ENCODE measurements around the gene DAPK2. TPM values are rescaled to one million over a fixed set of nuclear protein-coding genes. Genes with fewer than 3 reads are reported as not detected.
A peak's percentile ranks its signal among the peaks of the same experiment; 100 is the strongest.

Gene DAPK2
- total RNA-seq, 1 donor from 2014 or later: 47.9 TPM

DNA sequence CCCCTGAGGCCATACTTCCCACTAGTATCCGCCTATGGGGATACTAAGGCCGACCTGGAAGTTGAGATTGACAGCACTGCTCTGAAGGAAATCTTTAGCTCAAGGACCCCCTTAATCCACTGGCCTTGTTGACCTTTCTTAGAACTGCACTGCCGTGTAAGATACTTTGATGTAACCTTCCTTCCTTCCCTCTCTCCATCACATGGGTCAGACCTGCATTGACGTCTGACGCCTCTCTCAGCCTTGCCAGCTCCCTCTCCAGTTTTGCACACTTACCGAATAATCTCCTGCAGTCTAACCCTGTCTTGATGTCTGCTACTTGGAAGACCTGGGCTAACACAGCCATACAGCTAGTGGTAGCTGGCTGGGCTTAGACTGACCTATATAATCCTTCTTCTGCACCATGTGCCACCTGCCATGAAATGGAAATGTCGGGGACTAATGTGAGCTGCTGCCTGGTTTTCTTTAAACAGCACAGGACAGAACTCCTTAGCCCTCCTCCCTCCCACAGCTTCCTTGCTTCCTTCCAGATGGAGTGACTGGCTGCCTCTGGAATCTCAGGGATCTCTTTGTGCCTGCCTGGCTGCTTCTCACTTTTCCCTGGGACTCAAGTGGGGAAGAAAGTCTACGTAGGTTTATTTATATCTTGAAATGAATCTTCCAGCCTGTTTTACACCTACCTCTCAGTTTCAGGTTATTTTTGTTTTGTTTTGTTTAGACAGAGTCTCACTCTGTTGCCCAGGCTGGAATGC, 173.3 kb downstream of the DAPK2 start:
- intact Hi-C loops (cut with DNase I): no loop called here
- no peak for DNase-seq (ENCODE audit: missing footprints)
- no peak for ATAC-seq

DNA sequence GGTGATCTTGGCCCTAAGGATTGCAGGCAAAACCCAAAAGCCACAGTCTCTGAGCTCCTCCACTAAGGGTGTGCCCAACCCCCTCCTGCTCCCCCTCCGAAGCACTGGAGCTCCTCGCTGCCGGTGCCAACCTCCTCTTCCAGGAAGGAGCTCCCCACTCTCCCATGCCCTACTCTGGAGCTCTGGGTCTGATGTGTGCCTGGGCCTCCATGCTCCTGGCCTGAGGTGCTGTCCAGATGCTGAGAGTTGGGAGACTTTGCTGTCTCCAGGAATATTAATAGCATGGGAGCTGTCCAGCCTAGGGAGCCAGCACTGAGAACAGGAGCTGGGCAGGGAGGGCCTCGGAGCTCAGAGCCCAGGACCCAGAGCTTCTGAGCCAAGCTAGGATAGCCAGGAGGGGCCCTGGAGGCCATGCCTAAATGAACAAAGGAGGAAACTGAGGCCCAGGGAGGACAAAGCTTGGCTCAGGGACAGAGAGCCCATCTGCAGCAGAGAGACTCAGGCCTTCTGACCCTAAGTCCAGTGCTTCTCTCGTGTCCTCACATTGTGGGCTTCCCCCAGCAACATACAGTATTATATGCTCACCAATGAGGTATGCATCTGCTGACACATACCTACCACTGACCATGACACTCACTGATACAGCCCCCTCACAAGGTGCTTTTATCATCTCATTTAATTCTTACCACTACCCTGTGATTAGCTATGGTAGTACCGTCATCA, 175.6 kb downstream of the DAPK2 start:
- intact Hi-C loops (cut with DNase I): no loop called here
- ATAC-seq (peak; percentile 83), DNase-seq (ENCODE audit: missing footprints) (no peak)

GRCh38 chr15:63870043-63870394, 176.3 kb downstream of the DAPK2 start:
- no peak for DNase-seq (ENCODE audit: missing footprints)

DNA sequence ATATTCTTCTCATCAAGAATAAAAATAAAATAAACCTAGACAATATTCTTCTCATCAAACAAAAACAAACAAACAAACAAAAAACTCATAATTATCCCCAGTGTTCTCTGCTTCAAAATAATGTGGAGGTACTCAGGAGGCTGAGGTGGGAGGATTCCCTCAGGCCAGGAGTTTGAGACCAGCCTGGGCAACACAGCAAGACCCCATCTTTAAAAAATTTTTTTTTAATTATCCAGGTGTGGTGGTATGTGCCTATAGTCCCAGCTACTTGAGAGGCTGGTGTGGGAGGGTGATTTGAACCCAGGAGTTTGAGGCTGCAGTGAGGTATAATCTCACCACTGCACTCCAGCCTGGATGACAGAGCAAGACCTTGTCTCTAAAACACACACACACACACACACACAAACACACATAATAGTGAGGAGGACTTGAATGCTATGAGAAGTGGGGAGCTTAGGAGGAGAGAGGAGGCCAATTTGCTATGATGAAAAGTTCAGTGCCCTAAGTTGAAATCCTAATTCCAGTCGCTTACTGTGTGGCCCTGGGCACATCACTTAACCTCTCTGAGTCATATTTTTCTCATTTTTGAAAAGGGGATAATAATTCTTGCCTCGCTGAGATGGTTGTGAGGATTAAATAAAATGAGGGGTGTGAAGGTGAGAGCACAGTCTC, 176.8 kb downstream of the DAPK2 start:
- ATAC-seq (no peak), DNase-seq (ENCODE audit: missing footprints) (no peak)
- intact Hi-C loops (cut with DNase I): no loop called here

More at GRCh38 chr15:63870043-63870394, 176.3 kb downstream of the DAPK2 start:
- no peak for ATAC-seq
- intact Hi-C loops (cut with DNase I): no loop called here

- ATAC-seq: no peak
- intact Hi-C loops (cut with DNase I): no loop called here
- no peak for DNase-seq (ENCODE audit: missing footprints)
Observed at GRCh38 chr15:63864186-63864585, 182.1 kb downstream of the DAPK2 start.

DNA sequence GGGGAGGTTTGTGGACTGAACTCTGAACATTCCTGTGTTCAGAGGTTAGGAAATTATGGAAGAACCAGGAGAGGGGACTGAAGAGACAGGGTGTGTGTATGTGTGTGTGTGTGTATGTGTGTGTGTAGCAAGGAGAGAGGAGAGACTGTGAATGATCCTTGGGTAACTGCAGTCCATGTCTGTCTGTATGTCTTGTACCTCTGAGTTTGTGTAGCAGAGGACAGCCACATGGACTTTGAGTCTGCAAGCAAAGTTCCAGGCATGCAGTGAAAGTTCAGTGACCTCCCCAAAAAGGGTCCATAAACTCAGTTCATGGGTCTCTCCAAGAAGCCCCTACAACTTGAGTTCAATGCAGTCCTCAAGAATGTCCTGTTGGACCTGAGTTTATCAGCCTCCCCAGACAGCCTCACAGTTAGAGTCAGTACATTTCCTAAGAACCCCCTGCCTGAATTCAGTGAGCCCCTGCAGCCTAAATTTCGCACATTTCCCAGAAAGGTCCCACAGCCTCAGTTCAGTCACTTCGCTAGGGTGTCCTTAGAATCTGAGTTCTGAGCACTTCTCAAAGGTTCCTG, 184.3 kb downstream of the DAPK2 start:
- DNase-seq (ENCODE audit: missing footprints) (no peak), ATAC-seq (no peak)
- intact Hi-C loops (cut with DNase I): no loop called here

GRCh38 chr15:63860555-63860954, 185.7 kb downstream of the DAPK2 start:
- ATAC-seq: no peak
- intact Hi-C loops (cut with DNase I): no loop called here
- DNase-seq (ENCODE audit: missing footprints): no peak

DNA sequence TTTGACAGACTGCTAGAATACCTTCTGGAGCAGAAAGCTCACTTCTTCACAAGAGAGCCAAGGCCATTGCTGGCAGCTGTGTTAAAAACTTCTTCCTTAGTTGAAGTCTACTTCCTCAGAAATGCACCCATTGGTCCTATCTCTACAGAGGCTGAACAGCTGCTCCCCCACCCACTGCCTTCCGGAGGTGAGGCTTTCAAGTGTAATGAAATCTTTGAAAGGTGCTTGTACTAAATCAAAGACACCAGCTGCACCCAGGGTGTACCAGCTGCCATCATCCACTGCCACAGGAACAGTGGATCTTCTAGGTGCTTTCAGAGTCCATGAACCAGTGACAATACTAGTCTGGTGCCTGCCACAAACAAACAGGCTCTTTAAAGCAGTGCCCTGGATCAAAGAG, 186.1 kb downstream of the DAPK2 start:
- intact Hi-C loops (cut with DNase I): no loop called here
- DNase-seq (ENCODE audit: missing footprints): no peak
- peak; percentile 16 for ATAC-seq

DNA sequence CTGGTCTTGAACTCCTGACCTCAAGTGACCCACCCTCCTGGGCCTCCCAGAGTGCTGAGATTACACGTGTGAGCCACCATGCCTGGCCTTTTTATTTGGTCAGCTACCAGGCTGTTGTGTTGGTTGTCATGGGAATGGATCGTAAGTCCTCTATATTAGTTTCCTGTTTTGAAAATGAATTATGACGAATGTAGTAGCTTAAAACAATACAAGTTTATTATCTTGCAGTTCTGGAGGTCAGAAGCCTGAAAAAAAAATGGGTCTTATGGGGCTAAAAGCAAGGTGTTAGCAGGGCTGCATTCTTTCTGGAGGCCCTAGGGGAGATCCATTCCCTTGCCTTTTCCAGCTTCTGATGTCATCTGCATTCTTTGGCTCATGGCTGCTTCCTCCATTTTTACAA, 187.4 kb downstream of the DAPK2 start:
- peak; percentile 51 for ATAC-seq
- intact Hi-C loops (cut with DNase I): loop anchor here (2.0 kb wide), 1 partner anchor 18 kb away; no protein-coding TSS in a partner anchor
- DNase-seq (ENCODE audit: missing footprints): no peak

GRCh38 chr15:63858448-63858847, 187.8 kb downstream of the DAPK2 start:
- ATAC-seq: no peak
- no peak for DNase-seq (ENCODE audit: missing footprints)

DNA sequence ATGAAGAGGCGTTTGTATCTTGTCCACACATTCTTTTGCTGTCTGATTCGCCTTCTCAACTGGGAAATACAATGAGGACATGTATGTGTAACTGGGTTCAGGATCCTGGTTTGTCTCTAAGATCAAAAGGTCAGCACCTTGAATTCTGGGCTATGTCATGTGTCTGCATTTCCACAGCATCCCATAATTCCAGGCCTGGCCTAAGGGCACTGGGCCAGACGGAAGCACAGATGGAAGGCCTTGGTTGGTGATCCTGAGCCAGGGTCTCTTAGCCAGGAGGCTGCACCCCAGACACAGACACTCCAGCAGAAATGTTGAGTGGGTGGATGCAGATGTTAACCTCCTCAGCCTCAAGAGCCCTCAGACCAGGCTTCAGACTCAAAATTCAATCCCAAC, 188.8 kb downstream of the DAPK2 start:
- peak; percentile 26 for ATAC-seq
- no peak for DNase-seq (ENCODE audit: missing footprints)
- intact Hi-C loops (cut with DNase I): no loop called here

More at GRCh38 chr15:63858448-63858847, 187.8 kb downstream of the DAPK2 start:
- intact Hi-C loops (cut with DNase I): loop anchor here (2.0 kb wide), 1 partner anchor 18 kb away; no protein-coding TSS in a partner anchor

Small RNAs within 50 kb of the gene (microRNA-seq; reads per million reads assigned to microRNA genes)
- gene MIR422A: not detected

Other genes with a start within 250 kb of the DAPK2 start
- gene HERC1, start 212.5 kb downstream of the DAPK2 start, total RNA-seq: 64.8 TPM
- 66.7 TPM for gene CIAO2A, start 47.4 kb upstream of the DAPK2 start, total RNA-seq
- 90.7 TPM for gene SNX1, start 49.5 kb upstream of the DAPK2 start, total RNA-seq
- gene SNX22, start 105.2 kb upstream of the DAPK2 start, total RNA-seq: 7.4 TPM
- gene PPIB, start 116.5 kb upstream of the DAPK2 start, total RNA-seq: 127 TPM